ENCODE data around the gene MRE11. TPM values are rescaled to one million over a fixed set of nuclear protein-coding genes. Genes with fewer than 3 reads are reported as not detected.
"Not testable (repeated sequence)": the region's sequence is repeated elsewhere in the genome, so short reads cannot be mapped to it uniquely, and the experiment has no call there.

Gene MRE11
- polyA plus RNA-seq, 3 donors from 2014 or later = 9.1 to 20.1 (median 9.6) TPM

- Mint-ChIP-seq H3K36me3 (peaks cover 0 to 7% (median 3%) of the 10 kb centered on the region in 3 donors), H3K4me3 (no peak overlapping the region), H3K9me3 (peaks cover 0 to 9% (median 0%) of the 10 kb centered on the region in 6 donors), H3K27ac (no peak overlapping the region), H3K27me3 (ENCODE audit: low read depth in 3 of 3) (peaks cover 4 to 29% (median 12%) of the 10 kb centered on the region in 3 donors), H3K4me1 (peaks cover 7 to 10% of the 10 kb centered on the region in 2 donors)
- DNase-seq = no peak
Observed at GRCh38 chr11:94400050-94400449, 93.6 kb downstream of the MRE11 start.

- no peak for DNase-seq
- no peak overlapping the region for H3K4me3 Mint-ChIP-seq
- peaks cover 0 to 7% (median 3%) of the 10 kb centered on the region in 3 donors for H3K36me3 Mint-ChIP-seq
- H3K9me3 Mint-ChIP-seq = peaks cover 0 to 9% (median 0%) of the 10 kb centered on the region in 6 donors
- peaks cover 4 to 29% (median 12%) of the 10 kb centered on the region in 3 donors for H3K27me3 Mint-ChIP-seq (ENCODE audit: low read depth in 3 of 3)
- peaks cover 7 to 10% of the 10 kb centered on the region in 2 donors for H3K4me1 Mint-ChIP-seq
- H3K27ac Mint-ChIP-seq = no peak overlapping the region
Observed at GRCh38 chr11:94398101-94398500, 95.5 kb downstream of the MRE11 start.

GRCh38 chr11:94396282-94396681, 97.4 kb downstream of the MRE11 start:
- Mint-ChIP-seq H3K4me1 (peaks cover 7 to 10% of the 10 kb centered on the region in 2 donors), H3K36me3 (peaks cover 0 to 7% (median 3%) of the 10 kb centered on the region in 3 donors), H3K27me3 (ENCODE audit: low read depth in 3 of 3) (peaks cover 4 to 20% (median 6%) of the 10 kb centered on the region in 3 donors), H3K27ac (no peak overlapping the region), H3K4me3 (no peak overlapping the region), H3K9me3 (peaks cover 0 to 12% (median 0%) of the 10 kb centered on the region in 6 donors)
- no peak for DNase-seq

GRCh38 chr11:94391937-94392336, 101.7 kb downstream of the MRE11 start:
- not testable (repeated sequence) for H3K27ac Mint-ChIP-seq; H3K9me3 Mint-ChIP-seq; H3K4me3 Mint-ChIP-seq; H3K27me3 Mint-ChIP-seq (ENCODE audit: low read depth in 3 of 3); DNase-seq; H3K4me1 Mint-ChIP-seq; H3K36me3 Mint-ChIP-seq

GRCh38 chr11:94379613-94380012, 114.0 kb downstream of the MRE11 start:
- Mint-ChIP-seq H3K27ac (no peak overlapping the region), H3K9me3 (no peaks in the 10 kb centered on the region), H3K36me3 (peaks cover 0 to 3% (median 0%) of the 10 kb centered on the region in 3 donors), H3K4me1 (peaks cover 0 to 1% of the 10 kb centered on the region in 2 donors), H3K27me3 (ENCODE audit: low read depth in 3 of 3) (peaks cover 0 to 1% (median 0%) of the 10 kb centered on the region in 3 donors), H3K4me3 (no peak overlapping the region)
- no peak for DNase-seq

GRCh38 chr11:94376841-94377240, 116.8 kb downstream of the MRE11 start:
- Mint-ChIP-seq H3K27me3 (ENCODE audit: low read depth in 3 of 3) (peaks cover 0 to 1% (median 0%) of the 10 kb centered on the region in 3 donors), H3K9me3 (peaks cover 0 to 4% (median 0%) of the 10 kb centered on the region in 6 donors), H3K4me1 (peaks cover 0 to 1% of the 10 kb centered on the region in 2 donors), H3K27ac (no peak overlapping the region), H3K36me3 (no peaks in the 10 kb centered on the region), H3K4me3 (no peak overlapping the region)
- no peak for DNase-seq

GRCh38 chr11:94370576-94370975, 123.1 kb downstream of the MRE11 start:
- peaks cover 0 to 12% (median 2%) of the 10 kb centered on the region in 6 donors for H3K9me3 Mint-ChIP-seq
- not testable (repeated sequence) for H3K4me3 Mint-ChIP-seq, H3K4me1 Mint-ChIP-seq, DNase-seq, H3K36me3 Mint-ChIP-seq, H3K27ac Mint-ChIP-seq
- H3K27me3 Mint-ChIP-seq (ENCODE audit: low read depth in 3 of 3) = peaks cover under 1 to 12% (median 1%) of the 10 kb centered on the region in 3 donors

Other genes starting within 250 kb of the MRE11 start
- gene IZUMO1R, start 189.3 kb downstream of the MRE11 start, polyA plus RNA-seq = not detected
- gene GPR83, start 92.4 kb downstream of the MRE11 start, polyA plus RNA-seq = under 1 TPM in 1 of 3 donors, not detected in 2; 0.10 TPM
- gene ANKRD49, start 140 bp upstream of the MRE11 start, polyA plus RNA-seq = 10 to 100 TPM; 19.4 to 26.4 (median 19.9) TPM
- not detected for gene C11orf97, start 18.6 kb upstream of the MRE11 start, polyA plus RNA-seq
- gene FUT4, start 50.1 kb upstream of the MRE11 start, polyA plus RNA-seq = 1 to 10 TPM; 1.3 to 2.4 (median 1.4) TPM
- under 1 TPM in 1 of 3 donors, not detected in 2; 0.85 TPM for gene PIWIL4, start 73.5 kb upstream of the MRE11 start, polyA plus RNA-seq